Hepatocyte (in vitro differentiated cells): ENCODE data around the gene PPFIBP2. TPM values are rescaled to one million over a fixed set of nuclear protein-coding genes. Genes with fewer than 3 reads are reported as not detected.

Source experiments
- DNase-seq: peaks from one replicate; pipeline ENCODE4 v3.0.0-alpha.2; 2016; ENCODE audit warnings: low spot score
- H2AFZ ChIP-seq: fragments of 200-600 bp; sonication (generic); 2 replicates; pipeline ENCODE4 v1.6.0; 2016; ENCODE audit warnings: antibody characterized with exemption, mild to moderate bottlenecking
- H3K27ac ChIP-seq: fragments of 200-600 bp; sonication (generic); 2 replicates; pipeline ENCODE4 v1.5.1; 2016; ENCODE audit warnings: mild to moderate bottlenecking
- H3K27me3 ChIP-seq: fragments of 200-600 bp; sonication (generic); 2 replicates; pipeline ENCODE4 v1.6.1; 2016
- H3K36me3 ChIP-seq: fragments of 200-600 bp; sonication (generic); replicated peaks from 2 replicates; pipeline ENCODE4 v1.5.1; 2016; ENCODE audit warnings: low read depth; ENCODE audit not compliant: insufficient read depth
- H3K4me1 ChIP-seq: fragments of 200-600 bp; sonication (generic); 2 replicates; pipeline ENCODE4 v1.5.1; 2016; ENCODE audit warnings: mild to moderate bottlenecking, moderate library complexity; ENCODE audit not compliant: insufficient read depth
- H3K4me2 ChIP-seq: fragments of 200-600 bp; sonication (generic); 2 replicates; pipeline ENCODE4 v1.6.0; 2016
- H3K4me3 ChIP-seq: fragments of 200-600 bp; sonication (generic); 2 replicates; pipeline ENCODE4 v1.5.1; 2016; ENCODE audit warnings: mild to moderate bottlenecking
- H3K79me2 ChIP-seq: fragments of 200-600 bp; sonication (generic); 2 replicates; pipeline ENCODE4 v1.6.0; 2017; ENCODE audit warnings: mild to moderate bottlenecking
- H3K9me2 ChIP-seq: fragments of 200-600 bp; sonication (generic); replicated peaks from 2 replicates; pipeline ENCODE4 v1.6.0; 2017; ENCODE audit warnings: mild to moderate bottlenecking; ENCODE audit not compliant: insufficient read depth
- H3K9me3 ChIP-seq: fragments of 200-600 bp; sonication (generic); 2 replicates; pipeline ENCODE4 v1.5.1; 2016; ENCODE audit warnings: low read depth, mild to moderate bottlenecking
- H4K20me1 ChIP-seq: fragments of 200-600 bp; sonication (generic); 2 replicates; pipeline ENCODE4 v1.6.0; 2016; ENCODE audit warnings: mild to moderate bottlenecking; ENCODE audit not compliant: insufficient read depth, poor library complexity, severe bottlenecking
- CTCF ChIP-seq: fragments of 200-600 bp; sonication (generic); IDR thresholded peaks from 2 replicates; pipeline ENCODE4 v1.5.1; 2016; ENCODE audit warnings: antibody characterized with exemption, mild to moderate bottlenecking; ENCODE audit not compliant: poor library complexity
- EZH2 ChIP-seq: fragments of 200-600 bp; sonication (generic); IDR thresholded peaks from 2 replicates; pipeline ENCODE4 v1.6.1; 2016; ENCODE audit warnings: antibody characterized with exemption, mild to moderate bottlenecking, borderline replicate concordance
- EZH2phosphoT487 ChIP-seq: fragments of 200-600 bp; sonication (generic); IDR thresholded peaks from one replicate; pipeline ENCODE4 v1.6.1; 2018; ENCODE audit warnings: antibody characterized with exemption, mild to moderate bottlenecking, low read depth, moderate library complexity; ENCODE audit not compliant: unreplicated experiment, severe bottlenecking
- WGBS: methylation state at CpG from one replicate; pipeline ENCODE4 v1.1.6; 2016; ENCODE audit warnings: low lambda C conversion rate; ENCODE audit errors: missing lambda C conversion rate; 5-methylcytosine and 5-hydroxymethylcytosine counted together
- polyA plus RNA-seq: library from polyadenylated mRNA; unstranded; fragments of >200 nt; fragmentation: Nextera tagmentation; extraction: Ambion mirVana; gene quantifications from 2 replicates; pipeline ENCODE4 v1.2.1, GENCODE V29; 2016
- total RNA-seq: library from RNA; depleted of rRNA; stranded (reverse); fragments of >200 nt; gene quantifications from 2 replicates; pipeline ENCODE4 v1.2.3, GENCODE V29; 2014

The PPFIBP2 gene
- total and polyA plus RNA-seq, 2 experiments from 2014 or later: 33.9 to 55.8 TPM

- no peak for TF ChIP-seq EZH2
- no peak for TF ChIP-seq EZH2phosphoT487
- TF ChIP-seq CTCF: no peak
- Histone ChIP-seq H3K4me2 (peak overlapping the region; percentile 95), H3K9me3 (no peaks in the 10 kb centered on the region), H3K4me3 (no peak overlapping the region), H3K4me1 (peaks cover 32% of the 10 kb centered on the region), H4K20me1 (no peaks in the 10 kb centered on the region), H3K27ac (peak overlapping the region; percentile 77), H3K9me2 (no peaks in the 10 kb centered on the region), H3K36me3 (no peaks in the 10 kb centered on the region), H3K27me3 (no peaks in the 10 kb centered on the region), H3K79me2 (peaks cover 4% of the 10 kb centered on the region), H2AFZ (no peak overlapping the region)
- peak; percentile 25 for DNase-seq
- WGBS: 88% methylated on average over 16 of the region's 16 CpGs
These were observed 158.6 kb downstream of the PPFIBP2 start for GRCh38 chr11:7672276-7672959.

GRCh38 chr11:7672960-7673723 is 159.3 kb downstream of the PPFIBP2 start, which contains the start of gene CYB5R2:
CYB5R2 (minus strand) TSS chr11:7673500; CDS start chr11:7672825, 675 bp downstream.
- Histone ChIP-seq H4K20me1 (no peaks in the 10 kb centered on the region), H3K36me3 (no peaks in the 10 kb centered on the region), H3K79me2 (peaks cover 4% of the 10 kb centered on the region), H3K4me1 (peaks cover 33% of the 10 kb centered on the region), H3K4me3 (peak within 1 kb of the TSS; percentile 66), H3K27me3 (no peaks in the 10 kb centered on the region), H3K9me2 (no peaks in the 10 kb centered on the region), H3K27ac (peak within 1 kb of the TSS; percentile 77), H3K4me2 (peak within 1 kb of the TSS; percentile 95), H3K9me3 (no peaks in the 10 kb centered on the region), H2AFZ (peak within 1 kb of the TSS; percentile 91)
- 16% methylated on average over 18 of the region's 40 CpGs for WGBS
- DNase-seq: peak; percentile 86
- TF ChIP-seq CTCF: no peak
- TF ChIP-seq EZH2: no peak
- TF ChIP-seq EZH2phosphoT487: no peak

GRCh38 chr11:7673724-7674434 is 160.1 kb downstream of the PPFIBP2 start:
- H4K20me1 ChIP-seq: no peaks in the 10 kb centered on the region
- no peaks in the 10 kb centered on the region for H3K9me2 ChIP-seq
- peak; percentile 74 for DNase-seq
- H3K4me3 ChIP-seq: peak overlapping the region; percentile 66
- 3% methylated on average over 59 of the region's 72 CpGs for WGBS
- H3K4me1 ChIP-seq: peaks cover 33% of the 10 kb centered on the region
- H3K36me3 ChIP-seq: no peaks in the 10 kb centered on the region
- peak overlapping the region; percentile 91 for H2AFZ ChIP-seq
- peaks cover 4% of the 10 kb centered on the region for H3K79me2 ChIP-seq
- H3K27ac ChIP-seq: peak overlapping the region; percentile 77
- TF ChIP-seq CTCF (no peak), EZH2 (no peak), EZH2phosphoT487 (no peak)
- H3K9me3 ChIP-seq: no peaks in the 10 kb centered on the region
- H3K27me3 ChIP-seq: no peaks in the 10 kb centered on the region
- H3K4me2 ChIP-seq: peak overlapping the region; percentile 95
